Measurements from ENCODE around the gene SSH2.
"Not testable (repeated sequence)": the region's sequence is repeated elsewhere in the genome, so short reads cannot be mapped to it uniquely, and the experiment has no call there.

SSH2 gene

DNA sequence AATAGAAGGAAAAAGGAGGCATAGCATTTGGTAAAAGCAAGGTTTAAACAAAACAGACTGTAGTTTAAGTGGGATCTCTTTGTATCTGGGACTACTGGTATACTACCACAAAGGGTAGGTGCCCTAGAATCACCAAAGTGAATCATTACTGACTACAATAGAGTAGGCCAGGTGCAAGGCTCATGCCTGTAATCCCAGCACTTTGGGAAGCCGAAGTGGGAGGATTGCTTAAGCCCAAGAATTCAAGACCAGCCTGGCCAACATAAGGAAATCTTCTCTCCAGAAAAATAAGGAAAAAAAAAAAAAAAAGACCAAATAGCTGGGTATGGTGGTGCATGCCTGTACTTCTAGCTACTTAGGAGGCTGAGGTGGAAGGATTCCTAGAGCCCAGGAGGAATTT lies 246.5 kb downstream of the SSH2 start:
- H3K4me3 ChIP-seq (ENCODE audit: control insufficient read depth, low read depth, low read length), result no peak overlapping the region
- TF ChIP-seq, protein P1, sequence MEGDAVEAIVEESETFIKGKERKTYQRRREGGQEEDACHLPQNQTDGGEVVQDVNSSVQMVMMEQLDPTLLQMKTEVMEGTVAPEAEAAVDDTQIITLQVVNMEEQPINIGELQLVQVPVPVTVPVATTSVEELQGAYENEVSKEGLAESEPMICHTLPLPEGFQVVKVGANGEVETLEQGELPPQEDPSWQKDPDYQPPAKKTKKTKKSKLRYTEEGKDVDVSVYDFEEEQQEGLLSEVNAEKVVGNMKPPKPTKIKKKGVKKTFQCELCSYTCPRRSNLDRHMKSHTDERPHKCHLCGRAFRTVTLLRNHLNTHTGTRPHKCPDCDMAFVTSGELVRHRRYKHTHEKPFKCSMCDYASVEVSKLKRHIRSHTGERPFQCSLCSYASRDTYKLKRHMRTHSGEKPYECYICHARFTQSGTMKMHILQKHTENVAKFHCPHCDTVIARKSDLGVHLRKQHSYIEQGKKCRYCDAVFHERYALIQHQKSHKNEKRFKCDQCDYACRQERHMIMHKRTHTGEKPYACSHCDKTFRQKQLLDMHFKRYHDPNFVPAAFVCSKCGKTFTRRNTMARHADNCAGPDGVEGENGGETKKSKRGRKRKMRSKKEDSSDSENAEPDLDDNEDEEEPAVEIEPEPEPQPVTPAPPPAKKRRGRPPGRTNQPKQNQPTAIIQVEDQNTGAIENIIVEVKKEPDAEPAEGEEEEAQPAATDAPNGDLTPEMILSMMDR (IDR thresholded peaks at IDR 0.05; ENCODE audit: control insufficient read depth, insufficient read depth, low read depth, low read length, missing control alignments), result no peak
- no peak for DNase-seq (ENCODE audit: low read depth)

DNA sequence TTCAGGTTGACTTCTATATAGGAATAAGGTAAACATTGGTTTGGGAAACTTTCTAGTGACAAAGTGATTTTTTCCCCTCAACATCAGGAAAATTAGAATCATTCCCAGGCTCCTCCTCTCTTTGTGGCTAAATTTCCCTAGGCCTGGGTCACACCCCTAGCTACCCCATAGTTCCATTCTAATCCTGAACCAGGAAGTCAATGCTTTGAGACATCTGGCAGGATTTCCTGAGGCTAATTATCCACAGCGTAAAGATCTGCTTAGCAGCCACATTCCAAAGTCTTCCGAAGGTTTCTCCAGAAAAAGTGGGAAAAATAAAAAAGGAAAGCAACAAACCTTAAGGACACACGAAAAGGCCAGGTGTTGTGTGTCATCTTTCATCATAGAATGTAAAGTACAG lies 247.0 kb downstream of the SSH2 start:
- no peak for DNase-seq (ENCODE audit: low read depth)
- no peak overlapping the region for H3K4me3 ChIP-seq (ENCODE audit: control insufficient read depth, low read depth, low read length)
- TF ChIP-seq, protein P1 (IDR thresholded peaks at IDR 0.05; ENCODE audit: control insufficient read depth, insufficient read depth, low read depth, low read length, missing control alignments), result no peak

DNA sequence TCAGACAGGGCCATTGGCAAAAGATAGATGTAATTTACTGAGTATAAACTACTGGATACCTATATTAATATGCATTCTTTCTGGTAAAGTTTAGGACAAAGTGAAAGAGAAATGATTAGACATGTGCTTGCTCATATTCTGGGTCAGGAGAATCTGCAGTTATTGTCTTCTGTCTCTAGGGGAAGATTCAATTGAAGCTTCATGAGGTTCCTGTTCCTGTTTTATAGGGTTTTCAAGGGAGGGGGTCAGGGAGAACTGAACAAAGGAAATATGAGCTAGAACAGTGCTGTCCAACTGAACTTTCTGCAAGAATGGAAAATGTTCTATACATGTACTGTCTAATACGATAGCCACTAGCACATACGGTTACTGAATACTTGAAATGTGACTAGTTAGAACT lies 248.0 kb downstream of the SSH2 start:
- no peak overlapping the region for H3K4me3 ChIP-seq (ENCODE audit: control insufficient read depth, low read depth, low read length)
- TF ChIP-seq, protein P1 (IDR thresholded peaks at IDR 0.05; ENCODE audit: control insufficient read depth, insufficient read depth, low read depth, low read length, missing control alignments), result no peak
- DNase-seq (ENCODE audit: low read depth), result no peak

DNA sequence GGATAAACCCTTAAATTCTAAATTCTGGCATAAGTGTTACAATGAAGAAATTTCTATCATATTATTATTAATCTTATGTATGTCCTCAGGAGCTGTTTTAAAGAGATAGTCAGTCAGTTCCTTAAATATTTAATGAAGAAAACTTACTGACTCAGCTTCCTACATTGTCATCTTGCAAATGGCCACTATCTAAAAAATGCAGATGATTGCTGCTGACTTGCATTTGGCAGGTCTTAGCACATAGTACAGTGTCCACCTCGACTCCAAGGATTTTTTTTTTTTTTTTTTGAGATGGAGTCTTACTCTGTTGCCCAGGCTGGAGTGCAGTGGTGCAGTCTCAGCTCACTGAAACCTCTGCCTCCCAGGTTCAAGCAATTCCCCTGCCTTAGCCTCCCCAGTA lies 252.2 kb downstream of the SSH2 start:
- H3K4me3 ChIP-seq (ENCODE audit: control insufficient read depth, low read depth, low read length), result no peak overlapping the region
- TF ChIP-seq, protein P1 (IDR thresholded peaks at IDR 0.05; ENCODE audit: control insufficient read depth, insufficient read depth, low read depth, low read length, missing control alignments), result no peak
- DNase-seq (ENCODE audit: low read depth), result no peak

DNA sequence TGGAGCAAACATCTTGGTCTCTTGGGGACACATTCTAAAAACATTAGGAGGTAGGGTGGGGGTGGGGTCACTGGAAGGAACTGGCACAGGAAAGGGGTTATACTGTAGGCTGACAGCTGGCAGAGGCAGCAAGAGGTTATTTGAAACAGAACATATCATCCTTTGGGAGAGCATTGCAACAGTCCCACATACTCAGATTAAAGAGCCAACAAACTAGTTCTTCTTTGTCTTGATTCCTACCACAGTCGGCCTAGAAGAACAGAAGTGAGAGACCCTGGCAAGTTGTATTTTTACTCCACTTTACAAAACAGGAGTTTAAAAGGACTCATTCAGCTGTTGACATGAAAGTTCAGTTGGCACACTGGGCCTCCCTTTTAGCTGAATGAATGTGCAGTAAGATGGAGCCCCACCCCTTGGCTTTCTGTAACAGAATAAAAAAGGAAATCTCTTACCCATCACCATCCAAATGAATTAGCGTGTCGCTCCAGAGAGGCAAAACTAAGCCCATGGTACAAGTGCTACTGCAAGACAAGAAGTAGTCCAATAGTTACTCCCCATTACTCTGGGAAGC lies 252.7 kb downstream of the SSH2 start:
- DNase-seq (ENCODE audit: low read depth), result no peak
- no peak overlapping the region for H3K4me3 ChIP-seq (ENCODE audit: control insufficient read depth, low read depth, low read length)
- TF ChIP-seq, protein P1 (IDR thresholded peaks at IDR 0.05; ENCODE audit: control insufficient read depth, insufficient read depth, low read depth, low read length, missing control alignments), result no peak

DNA sequence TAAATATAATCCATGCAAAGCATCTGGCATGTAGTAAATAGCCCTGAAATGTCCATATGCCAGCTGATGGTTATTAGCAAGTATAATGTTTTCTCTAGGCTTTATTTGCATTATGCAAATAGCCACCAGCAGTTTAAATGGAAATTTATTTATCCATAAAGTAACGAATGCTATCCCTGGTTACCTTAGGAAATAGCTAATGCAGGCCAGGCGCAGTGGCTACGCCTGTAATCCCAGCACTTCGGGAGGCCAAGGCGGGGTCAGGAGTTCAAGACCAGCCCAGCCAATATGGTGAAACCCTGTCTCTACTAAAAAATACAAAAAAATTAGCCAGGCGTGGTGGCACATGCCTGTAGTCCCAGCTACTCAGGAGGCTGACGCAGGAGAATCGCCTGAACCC lies 254.1 kb downstream of the SSH2 start:
- not testable (repeated sequence) for DNase-seq (ENCODE audit: low read depth); H3K4me3 ChIP-seq (ENCODE audit: control insufficient read depth, low read depth, low read length)

DNA sequence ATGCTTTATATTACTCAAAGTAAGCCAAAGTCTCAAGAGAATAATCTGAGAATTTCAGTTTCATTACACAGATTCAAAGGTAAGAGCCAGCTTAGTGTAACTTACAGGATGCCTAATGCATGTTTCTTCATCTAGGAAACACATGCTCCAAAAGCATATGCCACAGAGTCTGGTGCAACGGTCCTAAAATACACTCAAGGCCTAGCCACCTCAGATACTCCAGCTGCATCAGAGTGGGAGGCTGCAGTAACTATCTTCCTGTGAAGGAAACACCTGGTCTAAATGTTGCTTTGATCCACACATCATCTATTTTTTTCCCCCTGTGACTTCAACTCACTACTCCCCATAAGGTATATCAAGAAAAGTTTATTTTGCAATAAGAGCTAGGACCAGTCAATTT lies 255.7 kb downstream of the SSH2 start:
- DNase-seq (ENCODE audit: low read depth), result no peak
- TF ChIP-seq, protein P1 (IDR thresholded peaks at IDR 0.05; ENCODE audit: control insufficient read depth, insufficient read depth, low read depth, low read length, missing control alignments), result no peak
- H3K4me3 ChIP-seq (ENCODE audit: control insufficient read depth, low read depth, low read length), result no peak overlapping the region
